ENCODE measurements around the gene ATG16L1.

The ATG16L1 gene

DNA sequence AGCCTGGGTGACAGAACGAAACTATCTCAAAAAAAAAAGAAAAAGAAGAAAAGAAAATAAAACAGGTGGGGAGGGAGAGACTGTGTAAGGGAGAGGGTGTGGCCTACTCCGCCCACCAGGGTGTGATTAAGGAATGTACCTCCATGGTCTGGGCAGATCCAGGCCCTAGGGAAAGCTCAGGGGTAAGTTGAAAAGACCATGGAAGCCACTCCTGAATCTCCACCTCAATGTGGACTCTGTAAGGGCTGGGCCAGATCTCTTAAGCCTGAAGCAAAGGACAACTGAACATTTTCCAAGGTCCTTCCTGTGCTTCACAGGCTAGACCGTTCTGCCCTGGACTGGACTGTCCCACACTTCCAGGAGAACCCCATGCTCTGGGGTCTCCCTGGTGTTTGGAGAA lies 9.7 kb upstream of the ATG16L1 start:
- Histone ChIP-seq H3K4me2 (ENCODE audit: low read length) (no peak overlapping the region), H3K27me3 (ENCODE audit: insufficient read depth, low read length) (no peaks in the 10 kb centered on the region), H3F3A (ENCODE audit: insufficient read depth, low read length) (no peaks in the 10 kb centered on the region), H3K9me3 (ENCODE audit: low read length) (no peaks in the 10 kb centered on the region), H4K20me1 (ENCODE audit: insufficient read depth, low read length) (no peaks in the 10 kb centered on the region), H3K4me3 (ENCODE audit: low read depth, low read length, poor library complexity, severe bottlenecking) (no peak overlapping the region), H3K9ac (ENCODE audit: low read length) (no peak overlapping the region), H3K36me3 (ENCODE audit: insufficient read depth, low read length) (no peaks in the 10 kb centered on the region), H3K9me2 (ENCODE audit: low read depth, low read length) (no peaks in the 10 kb centered on the region), H2AFZ (ENCODE audit: low read length) (no peak overlapping the region), H3K27ac (ENCODE audit: low read depth, low read length, poor library complexity, severe bottlenecking) (no peak overlapping the region), H3K79me2 (ENCODE audit: insufficient read depth, low read length) (no peaks in the 10 kb centered on the region), H3K4me1 (ENCODE audit: insufficient read depth, low read length, severe bottlenecking) (peaks cover 11% of the 10 kb centered on the region)
- TF ChIP-seq CTCF (IDR thresholded peaks at IDR 0.05; ENCODE audit: low read length), result no peak
- no peak for TF ChIP-seq EZH2 (IDR thresholded peaks at IDR 0.05; ENCODE audit: borderline replicate concordance, low read length)

GRCh38 chr2:233242231-233242927 lies 9.1 kb upstream of the ATG16L1 start:
- no peaks in the 10 kb centered on the region for H3F3A ChIP-seq (ENCODE audit: insufficient read depth, low read length)
- H3K4me1 ChIP-seq (ENCODE audit: insufficient read depth, low read length, severe bottlenecking), result peaks cover 11% of the 10 kb centered on the region
- H3K27me3 ChIP-seq (ENCODE audit: insufficient read depth, low read length), result no peaks in the 10 kb centered on the region
- no peak overlapping the region for H3K9ac ChIP-seq (ENCODE audit: low read length)
- H3K27ac ChIP-seq (ENCODE audit: low read depth, low read length, poor library complexity, severe bottlenecking), result no peak overlapping the region
- no peaks in the 10 kb centered on the region for H3K9me2 ChIP-seq (ENCODE audit: low read depth, low read length)
- H3K36me3 ChIP-seq (ENCODE audit: insufficient read depth, low read length), result no peaks in the 10 kb centered on the region
- no peaks in the 10 kb centered on the region for H4K20me1 ChIP-seq (ENCODE audit: insufficient read depth, low read length)
- H3K4me3 ChIP-seq (ENCODE audit: low read depth, low read length, poor library complexity, severe bottlenecking), result no peak overlapping the region
- H2AFZ ChIP-seq (ENCODE audit: low read length), result no peak overlapping the region
- TF ChIP-seq EZH2 (IDR thresholded peaks at IDR 0.05; ENCODE audit: borderline replicate concordance, low read length) (no peak), CTCF (IDR thresholded peaks at IDR 0.05; ENCODE audit: low read length) (no peak)
- no peaks in the 10 kb centered on the region for H3K9me3 ChIP-seq (ENCODE audit: low read length)
- no peaks in the 10 kb centered on the region for H3K79me2 ChIP-seq (ENCODE audit: insufficient read depth, low read length)
- no peak overlapping the region for H3K4me2 ChIP-seq (ENCODE audit: low read length)

DNA sequence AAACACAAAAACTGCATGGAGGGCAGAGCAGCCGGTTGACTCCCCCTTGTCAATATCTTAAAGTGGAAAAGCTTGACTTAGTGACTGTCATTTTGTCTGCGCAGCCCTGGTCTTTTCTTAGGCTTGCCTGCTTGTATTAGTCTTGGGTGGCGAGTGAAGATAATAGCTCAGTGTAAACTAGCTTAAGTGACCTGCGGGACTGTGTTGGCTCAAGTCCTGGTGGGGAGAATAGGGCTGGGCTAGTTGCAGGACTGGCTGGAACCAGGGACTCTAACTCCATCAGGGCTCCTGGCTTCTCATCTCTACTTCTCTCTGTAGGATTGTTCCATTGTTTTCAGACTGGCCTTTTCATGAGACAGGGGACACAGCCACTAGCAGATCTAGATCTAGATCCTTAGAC lies 8.1 kb upstream of the ATG16L1 start:
- H3K9me2 ChIP-seq (ENCODE audit: low read depth, low read length), result no peaks in the 10 kb centered on the region
- H3K4me3 ChIP-seq (ENCODE audit: low read depth, low read length, poor library complexity, severe bottlenecking), result no peak overlapping the region
- no peak overlapping the region for H3K4me2 ChIP-seq (ENCODE audit: low read length)
- no peak overlapping the region for H2AFZ ChIP-seq (ENCODE audit: low read length)
- H4K20me1 ChIP-seq (ENCODE audit: insufficient read depth, low read length), result no peaks in the 10 kb centered on the region
- H3K27ac ChIP-seq (ENCODE audit: low read depth, low read length, poor library complexity, severe bottlenecking), result no peak overlapping the region
- H3K36me3 ChIP-seq (ENCODE audit: insufficient read depth, low read length), result no peaks in the 10 kb centered on the region
- no peaks in the 10 kb centered on the region for H3F3A ChIP-seq (ENCODE audit: insufficient read depth, low read length)
- H3K4me1 ChIP-seq (ENCODE audit: insufficient read depth, low read length, severe bottlenecking), result peaks cover 11% of the 10 kb centered on the region
- H3K79me2 ChIP-seq (ENCODE audit: insufficient read depth, low read length), result no peaks in the 10 kb centered on the region
- H3K27me3 ChIP-seq (ENCODE audit: insufficient read depth, low read length), result no peaks in the 10 kb centered on the region
- H3K9ac ChIP-seq (ENCODE audit: low read length), result no peak overlapping the region
- no peaks in the 10 kb centered on the region for H3K9me3 ChIP-seq (ENCODE audit: low read length)
- no peak for TF ChIP-seq EZH2 (IDR thresholded peaks at IDR 0.05; ENCODE audit: borderline replicate concordance, low read length)
- TF ChIP-seq CTCF (IDR thresholded peaks at IDR 0.05; ENCODE audit: low read length), result no peak

Data from OCI-LY1 (cell line).